HUES6 (cell line): ENCODE data around the gene TAF9B.

Experiments
- H3K27ac ChIP-seq: 2 replicates; pipeline ENCODE4 v1.7.0; 2013; ENCODE audit warnings: low read depth, mild to moderate bottlenecking, low read length, inconsistent platforms
- H3K27me3 ChIP-seq: 2 replicates; pipeline ENCODE4 v1.6.1; 2013; ENCODE audit warnings: low read length; ENCODE audit not compliant: control insufficient read depth, insufficient read depth
- H3K36me3 ChIP-seq: 2 replicates; pipeline ENCODE4 v1.6.1; 2013; ENCODE audit warnings: low read length; ENCODE audit not compliant: control insufficient read depth, insufficient read depth
- H3K4me1 ChIP-seq: 2 replicates; pipeline ENCODE4 v1.6.1; 2013; ENCODE audit warnings: low read length; ENCODE audit not compliant: control insufficient read depth, insufficient read depth
- H3K4me3 ChIP-seq: 2 replicates; pipeline ENCODE4 v1.5.1; 2013; ENCODE audit warnings: low read depth, low read length
- H3K9ac ChIP-seq: one replicate; pipeline ENCODE4 v1.6.1; 2013; ENCODE audit warnings: mild to moderate bottlenecking, low read length
- H3K9me3 ChIP-seq: 2 replicates; pipeline ENCODE4 v1.6.1; 2013; ENCODE audit warnings: low read depth, low read length; ENCODE audit not compliant: control insufficient read depth, insufficient read depth

Gene TAF9B

DNA sequence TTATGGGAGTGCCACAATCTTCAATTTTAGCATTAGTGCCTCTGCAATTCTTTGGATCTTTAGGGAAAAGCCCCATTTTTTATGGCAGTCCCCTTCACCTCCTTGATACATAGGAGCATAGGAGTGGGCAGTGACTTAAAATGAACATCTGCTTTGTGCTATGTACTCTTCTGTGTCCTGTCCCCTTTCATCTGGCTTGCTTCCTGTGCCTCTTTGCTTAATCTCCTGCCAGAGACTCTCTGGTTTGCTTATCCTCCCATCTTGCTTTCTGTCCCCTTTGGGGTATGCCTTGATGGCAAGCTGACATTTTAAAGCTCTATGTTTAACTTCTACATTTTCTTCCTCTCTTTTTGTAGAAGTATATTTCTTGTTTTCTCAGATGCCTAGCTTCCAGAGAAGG lies 23.1 kb downstream of the TAF9B start:
- H3K27ac ChIP-seq, result no peak overlapping the region
- no peaks in the 10 kb centered on the region for H3K27me3 ChIP-seq
- peaks cover 2% of the 10 kb centered on the region; the same call in 1 of the 2 replicates for H3K4me1 ChIP-seq
- H3K4me3 ChIP-seq, result no peak overlapping the region
- no peak overlapping the region for H3K9ac ChIP-seq
- no peaks in the 10 kb centered on the region for H3K9me3 ChIP-seq
- H3K36me3 ChIP-seq, result peaks cover 98% of the 10 kb centered on the region

DNA sequence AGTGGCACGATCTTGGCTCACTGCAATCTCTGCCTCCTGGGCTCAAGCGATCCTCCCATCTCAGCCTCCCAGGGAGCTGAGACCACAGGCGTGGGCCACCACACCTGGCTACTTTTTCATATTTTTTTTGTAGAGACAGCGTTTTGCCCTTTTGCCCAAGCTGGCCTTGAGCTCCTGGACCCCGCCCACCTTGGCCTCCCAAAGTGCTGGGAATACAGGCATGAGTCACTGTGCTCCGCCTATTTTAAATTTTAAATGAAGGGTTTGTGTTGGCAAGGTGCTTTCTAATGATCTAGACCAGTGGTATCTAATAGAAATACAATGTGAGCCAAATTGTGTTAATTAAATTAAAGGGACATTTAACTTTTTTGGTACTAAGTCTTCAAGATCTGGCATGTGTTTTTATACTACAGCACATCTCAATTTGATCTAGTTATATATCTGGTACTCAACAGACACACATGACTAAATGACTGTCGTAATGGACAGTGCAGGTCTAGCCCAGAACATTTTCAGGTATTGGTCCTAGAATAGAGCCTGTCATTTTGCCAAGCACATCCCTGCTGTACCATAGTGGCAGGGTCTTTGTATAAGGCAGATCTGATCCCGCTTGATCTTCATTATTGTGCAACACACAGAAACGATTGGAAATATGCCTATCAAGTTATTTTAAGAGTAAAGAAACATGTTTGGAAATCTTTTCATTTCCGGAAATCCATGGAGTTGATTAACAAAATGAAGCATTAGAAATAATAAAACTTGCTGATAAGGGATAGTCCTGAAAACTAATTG lies 28.1 kb downstream of the TAF9B start:
- H3K4me3 ChIP-seq, result no peak overlapping the region
- no peak overlapping the region for H3K9ac ChIP-seq
- H3K36me3 ChIP-seq, result peaks cover 70% of the 10 kb centered on the region
- H3K27me3 ChIP-seq, result no peaks in the 10 kb centered on the region
- H3K9me3 ChIP-seq, result no peaks in the 10 kb centered on the region; the same call in 1 of the 2 replicates
- H3K27ac ChIP-seq, result no peak overlapping the region
- H3K4me1 ChIP-seq, result peaks cover 12% of the 10 kb centered on the region

DNA sequence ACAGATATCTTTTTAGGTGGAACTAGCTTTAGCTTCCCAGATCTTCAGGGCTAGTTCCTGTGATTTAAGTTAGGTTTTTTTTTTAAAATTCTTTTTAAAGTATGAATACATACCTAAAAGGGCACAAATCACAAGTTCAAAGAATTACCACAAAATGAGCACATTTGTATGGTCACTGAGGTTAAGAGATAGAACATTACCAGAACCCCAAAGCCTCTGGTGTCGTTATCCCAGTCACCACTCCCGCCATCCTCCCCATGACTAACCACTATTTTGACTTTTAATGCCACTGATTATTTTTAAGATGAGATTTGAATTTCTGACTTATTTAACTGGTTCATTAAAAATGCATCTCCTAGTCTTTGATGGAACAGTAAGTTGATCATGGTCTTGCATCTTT lies 30.0 kb downstream of the TAF9B start:
- Histone ChIP-seq H3K4me3 (no peak overlapping the region), H3K27ac (no peak overlapping the region), H3K27me3 (no peaks in the 10 kb centered on the region), H3K4me1 (peaks cover 20% of the 10 kb centered on the region), H3K9ac (no peak overlapping the region), H3K9me3 (no peaks in the 10 kb centered on the region; the same call in 1 of the 2 replicates), H3K36me3 (peaks cover 64% of the 10 kb centered on the region)

DNA sequence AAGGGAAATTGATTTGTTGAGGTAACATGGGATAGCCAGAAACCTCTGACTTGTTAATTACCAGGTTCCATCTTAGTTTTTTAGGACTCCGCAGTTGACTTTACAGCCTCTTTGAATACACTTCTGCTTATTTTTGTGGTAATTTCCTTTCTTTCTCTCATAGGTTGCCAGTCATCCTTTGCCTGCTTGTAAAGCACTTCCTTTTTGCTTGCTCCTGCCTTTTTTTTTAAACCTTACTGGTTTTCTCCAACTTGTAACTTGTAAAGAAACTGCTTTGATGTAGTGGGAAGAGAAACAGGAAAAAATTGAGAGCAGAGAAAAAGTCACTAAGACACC lies 32.8 kb downstream of the TAF9B start:
- Histone ChIP-seq H3K36me3 (peaks cover 35% of the 10 kb centered on the region), H3K27me3 (no peaks in the 10 kb centered on the region), H3K9me3 (no peaks in the 10 kb centered on the region; the same call in 1 of the 2 replicates), H3K4me3 (peak overlapping the region; percentile 93), H3K4me1 (peaks cover 20% of the 10 kb centered on the region), H3K27ac (no peak overlapping the region), H3K9ac (no peak overlapping the region)

DNA sequence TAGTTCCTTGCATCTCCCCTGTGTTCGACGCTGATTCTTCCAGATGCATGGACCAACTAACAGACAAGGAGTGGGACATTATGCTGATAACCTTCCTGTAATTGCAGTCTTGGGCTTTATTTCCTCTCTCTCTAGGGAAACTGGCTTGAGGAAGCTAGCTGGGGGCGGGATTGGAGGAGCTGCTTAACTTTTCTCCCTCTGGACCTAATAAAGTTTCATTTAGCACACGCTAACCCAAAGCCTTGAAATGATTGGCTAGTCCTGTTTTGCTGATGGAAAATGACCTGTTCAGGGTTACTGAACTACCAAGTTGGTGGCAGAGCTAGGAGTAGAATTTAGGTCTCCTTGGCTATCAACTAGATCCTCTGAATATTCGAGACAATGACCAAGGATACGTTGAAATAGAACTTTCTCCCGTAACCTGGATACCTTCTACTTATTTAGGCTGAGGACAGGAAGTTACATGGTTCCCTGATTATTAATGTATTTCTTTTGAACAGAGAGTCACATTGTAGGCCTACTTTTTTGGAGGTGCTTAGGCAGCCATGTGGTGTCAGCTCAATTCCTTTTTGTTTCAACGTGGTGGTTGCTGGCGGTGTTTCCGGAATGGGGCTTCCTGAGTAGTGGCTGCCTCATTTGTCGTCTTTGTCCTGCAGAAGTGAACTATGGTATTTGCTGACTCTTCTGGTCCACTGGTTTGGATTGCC lies 33.4 kb downstream of the TAF9B start:
- Histone ChIP-seq H3K27ac (no peak overlapping the region), H3K36me3 (peaks cover 31% of the 10 kb centered on the region), H3K9ac (peak overlapping the region; percentile 38)

DNA sequence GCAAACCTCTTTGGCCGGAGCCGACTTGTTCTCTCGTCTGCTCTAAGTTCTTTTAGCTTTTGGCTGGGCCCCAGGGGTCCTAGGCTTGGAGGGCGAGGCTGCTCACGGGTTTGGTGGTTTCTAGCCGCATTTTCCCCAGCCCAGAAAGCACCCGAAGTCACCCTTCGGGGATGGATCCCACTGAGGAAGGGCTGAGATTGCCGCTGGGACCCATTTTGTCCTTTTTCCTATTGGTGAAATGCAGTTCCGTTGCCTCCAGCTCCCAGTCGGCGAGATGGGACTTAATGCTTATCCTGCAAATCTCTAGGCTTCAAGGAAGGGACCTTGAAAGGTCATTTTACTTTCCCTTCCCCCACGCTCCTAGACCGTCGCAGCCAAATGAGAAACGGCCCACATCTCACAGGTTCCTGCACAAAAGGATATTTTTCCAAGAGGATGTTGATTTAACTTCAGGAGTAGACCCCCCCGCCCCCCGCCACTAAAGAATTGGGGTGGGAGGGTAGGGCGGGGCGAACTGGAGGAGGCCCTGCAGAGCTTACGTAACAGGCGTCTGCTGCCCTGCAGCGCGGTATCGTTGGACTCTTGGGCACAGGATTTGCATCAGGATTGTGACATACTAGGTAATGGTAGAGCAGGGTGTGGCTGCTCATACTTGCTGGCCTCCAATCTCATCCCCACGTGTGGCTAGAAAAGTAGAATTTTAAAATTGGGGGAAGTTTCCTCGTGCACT lies 34.8 kb downstream of the TAF9B start:
- peaks cover under 1% of the 10 kb centered on the region; the same call in 1 of the 2 replicates for H3K9me3 ChIP-seq
- H3K4me3 ChIP-seq, result peak overlapping the region; percentile 93
- H3K4me1 ChIP-seq, result peaks cover 15% of the 10 kb centered on the region
- peak overlapping the region; percentile 75; the same call in 1 of the 2 replicates for H3K27ac ChIP-seq
- peak overlapping the region; percentile 97 for H3K9ac ChIP-seq
- no peaks in the 10 kb centered on the region for H3K27me3 ChIP-seq
- H3K36me3 ChIP-seq, result peaks cover 22% of the 10 kb centered on the region

More for the DNA sequence above, 33.4 kb downstream of the TAF9B start:
- Histone ChIP-seq H3K4me3 (peak overlapping the region; percentile 93), H3K9me3 (no peaks in the 10 kb centered on the region; the same call in 1 of the 2 replicates), H3K27me3 (no peaks in the 10 kb centered on the region), H3K4me1 (peaks cover 15% of the 10 kb centered on the region)

DNA sequence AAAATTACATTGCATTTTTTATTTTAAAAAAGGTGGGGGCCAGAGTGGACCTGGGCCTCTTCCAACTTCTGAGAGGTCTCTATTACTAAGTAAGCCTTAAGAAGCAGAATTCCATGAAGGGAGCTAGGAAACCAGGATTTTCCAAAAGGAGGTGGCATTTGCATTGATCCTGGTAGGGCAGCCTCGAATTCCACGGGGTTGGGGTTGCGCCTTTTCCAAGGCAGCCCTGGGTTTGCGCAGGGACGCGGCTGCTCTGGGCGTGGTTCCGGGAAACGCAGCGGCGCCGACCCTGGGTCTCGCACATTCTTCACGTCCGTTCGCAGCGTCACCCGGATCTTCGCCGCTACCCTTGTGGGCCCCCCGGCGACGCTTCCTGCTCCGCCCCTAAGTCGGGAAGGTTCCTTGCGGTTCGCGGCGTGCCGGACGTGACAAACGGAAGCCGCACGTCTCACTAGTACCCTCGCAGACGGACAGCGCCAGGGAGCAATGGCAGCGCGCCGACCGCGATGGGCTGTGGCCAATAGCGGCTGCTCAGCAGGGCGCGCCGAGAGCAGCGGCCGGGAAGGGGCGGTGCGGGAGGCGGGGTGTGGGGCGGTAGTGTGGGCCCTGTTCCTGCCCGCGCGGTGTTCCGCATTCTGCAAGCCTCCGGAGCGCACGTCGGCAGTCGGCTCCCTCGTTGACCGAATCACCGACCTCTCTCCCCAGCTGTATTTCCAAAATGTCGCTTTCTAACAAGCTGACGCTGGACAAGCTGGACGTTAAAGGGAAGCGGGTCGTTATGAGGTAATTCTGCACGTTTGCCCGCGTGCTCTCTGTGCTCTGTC lies 35.6 kb downstream of the TAF9B start, which contains the start of gene PGK1:
TSS of gene PGK1 (plus strand) at position 626 of the 824 bp plus-strand sequence. CDS start at position 719, 93 bp downstream.
- peaks cover 19% of the 10 kb centered on the region for H3K36me3 ChIP-seq
- H3K9me3 ChIP-seq, result peaks cover 2% of the 10 kb centered on the region; the same call in 1 of the 2 replicates
- H3K27me3 ChIP-seq, result no peaks in the 10 kb centered on the region
- peak within 1 kb of the TSS; percentile 75; the same call in 1 of the 2 replicates for H3K27ac ChIP-seq
- H3K4me1 ChIP-seq, result peaks cover 15% of the 10 kb centered on the region
- H3K4me3 ChIP-seq, result peak within 1 kb of the TSS; percentile 93
- peak within 1 kb of the TSS; percentile 97 for H3K9ac ChIP-seq

DNA sequence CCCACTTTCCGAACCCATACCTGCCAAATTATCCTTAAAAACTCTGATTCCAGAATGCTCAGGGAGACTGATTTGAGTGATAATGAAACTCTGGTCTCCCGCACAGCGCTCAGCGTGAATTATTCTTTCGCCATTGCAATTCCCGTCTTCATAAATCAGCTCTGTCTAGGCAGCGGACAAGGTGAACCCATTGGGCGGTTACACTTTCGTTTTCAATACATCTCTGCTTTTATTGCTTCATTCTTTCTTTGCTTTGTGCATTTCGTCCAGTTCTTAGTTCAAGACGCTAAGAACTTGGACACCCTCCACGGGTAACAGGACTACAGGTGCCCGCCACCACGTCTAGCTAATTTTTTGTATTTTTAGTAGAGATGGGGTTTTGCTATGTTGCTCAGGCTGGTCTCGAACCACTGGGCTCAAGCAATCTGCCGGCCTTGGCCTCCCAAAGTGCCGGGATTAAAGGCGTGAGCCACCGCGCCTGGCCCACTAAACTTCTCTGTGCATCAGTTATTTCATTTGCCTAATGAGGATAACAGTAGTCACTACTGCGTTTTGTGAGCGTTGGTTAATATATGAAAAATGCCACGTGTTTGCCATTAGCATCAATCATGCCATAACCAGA lies 36.3 kb downstream of the TAF9B start:
- peak overlapping the region; percentile 51 for H3K9ac ChIP-seq
- peak overlapping the region; percentile 16; the same call in 1 of the 2 replicates for H3K27ac ChIP-seq
- peaks cover 2% of the 10 kb centered on the region; the same call in 1 of the 2 replicates for H3K9me3 ChIP-seq

DNA sequence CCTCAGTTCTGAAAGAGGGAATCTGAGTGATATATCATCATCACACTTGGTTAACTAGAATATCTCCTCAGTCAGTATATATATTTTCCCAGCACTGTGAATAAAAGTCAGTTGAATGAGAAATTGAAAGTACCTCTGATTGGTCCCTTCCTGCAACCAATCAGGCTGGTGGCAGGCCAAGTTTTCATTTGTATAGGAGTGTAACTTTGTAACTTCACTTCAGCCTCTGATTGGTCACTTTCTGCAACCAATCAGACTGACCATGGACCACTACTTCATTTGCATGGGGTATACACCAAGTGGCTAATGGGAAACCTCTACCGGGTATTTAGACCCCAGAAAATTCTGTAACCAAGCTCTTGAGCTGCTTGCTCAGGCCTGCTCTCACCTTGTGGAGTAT lies 37.4 kb downstream of the TAF9B start:
- H3K36me3 ChIP-seq, result peaks cover 18% of the 10 kb centered on the region
- peaks cover 2% of the 10 kb centered on the region; the same call in 1 of the 2 replicates for H3K9me3 ChIP-seq
- no peaks in the 10 kb centered on the region for H3K27me3 ChIP-seq
- 0 out of 2 replicates have a peak, but pooled peaks cover 8% of the 10 kb centered on the region for H3K4me1 ChIP-seq
- H3K9ac ChIP-seq, result no peak overlapping the region
- H3K4me3 ChIP-seq, result no peak overlapping the region
- no peak overlapping the region for H3K27ac ChIP-seq

More for the DNA sequence above, 36.3 kb downstream of the TAF9B start:
- Histone ChIP-seq H3K4me3 (peak overlapping the region; percentile 93), H3K27me3 (no peaks in the 10 kb centered on the region), H3K36me3 (peaks cover 19% of the 10 kb centered on the region), H3K4me1 (peaks cover 15% of the 10 kb centered on the region)

DNA sequence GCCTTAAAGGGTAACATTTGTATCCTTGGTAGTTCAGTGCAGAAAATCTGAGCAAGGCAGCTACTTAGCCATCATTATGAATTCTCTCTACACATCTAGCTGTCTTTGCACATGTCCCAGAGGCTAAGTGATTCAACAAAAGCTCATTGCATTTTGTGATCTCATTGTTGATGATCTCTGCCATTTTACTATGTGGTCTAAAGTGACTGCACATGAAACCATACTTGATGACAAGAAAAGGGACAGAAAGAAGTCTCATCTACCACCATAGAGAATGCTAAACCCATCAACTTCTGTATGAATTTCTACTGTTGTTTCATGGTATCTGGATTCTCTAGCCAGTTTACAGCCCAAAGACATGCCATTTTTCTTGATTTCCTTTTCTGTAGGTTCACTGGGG lies 41.3 kb downstream of the TAF9B start:
- Histone ChIP-seq H3K9me3 (peaks cover 2% of the 10 kb centered on the region; the same call in 1 of the 2 replicates), H3K4me1 (peaks cover 1% of the 10 kb centered on the region; the same call in 1 of the 2 replicates), H3K4me3 (no peak overlapping the region), H3K36me3 (no peaks in the 10 kb centered on the region), H3K9ac (no peak overlapping the region), H3K27me3 (no peaks in the 10 kb centered on the region), H3K27ac (no peak overlapping the region)
